ENCODE measurements around the gene KCNQ5.
A peak's percentile ranks its signal among the peaks of the same experiment; 100 is the strongest.
"Not testable (repeated sequence)": the region's sequence is repeated elsewhere in the genome, so short reads cannot be mapped to it uniquely, and the experiment has no call there.

Gene KCNQ5

DNA sequence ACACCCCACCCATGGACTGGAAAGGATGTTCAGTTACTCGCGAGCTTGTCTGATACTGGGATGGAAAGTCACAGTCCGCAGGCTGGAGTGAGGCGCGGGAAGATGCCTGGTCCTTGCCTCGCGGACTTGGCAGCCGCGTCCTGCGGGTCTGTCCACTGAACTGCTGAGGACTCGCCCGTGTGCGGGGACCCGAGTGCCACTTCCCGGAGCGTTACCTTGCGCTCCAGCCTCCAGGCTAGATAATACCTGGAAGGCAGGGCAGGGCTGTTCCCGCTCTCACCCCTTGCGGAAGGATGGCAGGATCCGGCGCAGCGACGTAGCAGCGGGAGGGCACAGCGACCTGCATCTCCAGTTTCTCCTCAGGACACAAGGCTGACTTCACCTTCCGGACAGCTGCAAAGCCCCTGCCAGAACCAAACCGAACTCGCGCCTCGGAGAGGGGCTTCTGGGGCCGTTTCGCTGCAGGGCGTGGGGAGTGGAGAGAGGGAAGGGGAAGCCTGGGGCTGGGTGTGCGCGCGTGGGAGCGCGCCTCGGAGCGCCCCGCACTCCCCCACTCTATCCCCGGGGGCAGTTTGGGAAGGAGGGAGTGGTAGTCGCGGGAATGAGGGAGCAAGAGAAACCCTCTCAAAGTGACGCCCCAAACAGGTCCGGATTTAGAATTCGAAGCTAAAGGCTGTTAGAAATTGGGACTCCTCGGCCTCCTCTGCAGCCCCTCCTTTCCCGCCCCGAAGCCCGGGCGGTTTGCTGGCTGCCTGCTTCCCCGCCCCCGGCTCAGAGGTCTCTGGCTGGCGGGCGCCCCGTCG is at the start of gene KCNQ5:
Gene KCNQ5, plus strand, starts transcription at position 774 of the 803 bp plus-strand sequence.
- peak; percentile 35 for DNase-seq

DNA sequence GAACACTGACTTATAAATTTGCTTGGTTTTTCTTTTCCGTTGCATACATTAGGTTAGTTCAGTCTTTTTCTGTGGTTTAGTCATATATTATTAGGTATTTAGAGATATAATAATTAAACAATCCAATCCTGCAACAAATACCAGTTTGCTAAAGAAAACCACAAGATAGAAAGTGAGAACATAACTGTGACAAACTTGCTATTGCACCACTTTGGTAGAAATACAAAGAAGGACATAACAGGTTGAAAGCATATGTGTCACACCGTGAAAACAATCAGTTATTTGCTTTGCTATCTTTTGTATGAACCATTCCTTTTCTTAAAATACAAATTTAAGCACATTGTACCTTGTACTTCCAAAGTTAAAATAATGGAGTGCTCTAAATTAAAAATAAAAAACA is 42.0 kb upstream of the KCNQ5 start:
- no peak for DNase-seq

DNA sequence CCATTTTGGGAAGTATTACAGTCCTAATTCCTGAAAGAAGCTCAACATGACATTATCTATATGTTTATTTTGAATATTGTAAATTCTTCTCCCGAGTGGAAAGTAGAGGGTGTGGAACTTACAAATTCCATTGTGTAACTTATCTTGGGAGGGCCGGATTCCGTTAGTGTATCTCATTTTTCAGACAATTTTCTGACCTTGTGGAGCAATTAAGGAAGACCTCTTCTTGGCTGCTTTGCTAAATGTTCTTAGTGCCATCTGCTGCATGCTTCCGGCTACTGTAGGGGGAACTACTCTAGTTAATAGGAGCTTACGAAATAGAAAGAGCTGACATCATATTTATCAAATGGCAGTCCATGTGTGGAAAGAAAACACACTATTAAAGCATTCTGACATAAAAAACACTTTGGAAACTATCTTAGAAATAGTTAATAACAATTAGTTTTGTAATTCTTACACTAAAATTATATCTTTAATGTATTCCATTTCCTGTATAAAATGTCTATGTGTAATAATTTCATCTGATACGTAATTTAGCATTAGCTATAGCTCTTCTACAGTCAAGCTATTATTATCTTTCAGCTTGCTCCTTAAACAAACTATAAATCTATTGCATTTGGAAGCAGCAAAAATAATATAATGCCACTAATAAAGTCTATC is 41.5 kb upstream of the KCNQ5 start:
- no peak for DNase-seq

DNA sequence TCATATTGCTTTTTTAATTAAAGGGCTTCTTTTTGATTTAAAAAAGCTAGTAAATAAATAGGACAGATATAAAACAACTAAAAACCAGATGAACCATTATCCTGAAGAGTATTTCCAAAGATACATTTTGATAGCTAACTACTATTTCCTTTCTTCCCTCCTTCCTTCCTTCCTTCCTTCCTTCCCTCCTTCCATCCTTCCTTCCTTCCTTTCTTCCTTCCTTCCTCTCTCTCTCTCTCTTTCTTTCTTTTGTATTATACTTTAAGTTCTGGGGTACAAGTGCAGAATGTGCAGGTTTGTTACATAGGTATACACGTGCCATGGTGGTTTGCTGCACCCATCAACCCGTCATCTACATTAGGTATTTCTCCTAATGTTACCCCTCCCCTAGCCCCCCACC is 40.9 kb upstream of the KCNQ5 start:
- DNase-seq: not testable (repeated sequence)

DNA sequence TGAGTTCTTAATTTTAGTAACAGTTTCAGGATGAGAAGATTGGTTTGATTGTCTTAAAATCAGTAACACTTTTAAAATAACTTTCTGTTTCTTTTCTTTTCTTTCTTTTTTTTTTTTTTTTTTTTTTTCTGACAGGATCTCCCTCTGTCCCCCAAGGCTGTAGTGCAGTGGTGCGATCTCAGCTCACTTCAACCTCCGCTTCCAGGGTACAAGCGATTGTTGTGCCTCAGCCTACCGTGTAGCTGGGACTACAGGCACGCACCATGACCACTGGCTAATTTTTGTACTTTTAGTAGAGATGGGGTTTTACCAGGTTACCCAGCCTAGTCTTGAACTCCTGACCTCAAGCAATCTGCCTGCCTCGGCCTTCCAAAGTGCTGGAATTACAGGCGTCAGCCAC is 33.7 kb upstream of the KCNQ5 start:
- DNase-seq: no peak

DNA sequence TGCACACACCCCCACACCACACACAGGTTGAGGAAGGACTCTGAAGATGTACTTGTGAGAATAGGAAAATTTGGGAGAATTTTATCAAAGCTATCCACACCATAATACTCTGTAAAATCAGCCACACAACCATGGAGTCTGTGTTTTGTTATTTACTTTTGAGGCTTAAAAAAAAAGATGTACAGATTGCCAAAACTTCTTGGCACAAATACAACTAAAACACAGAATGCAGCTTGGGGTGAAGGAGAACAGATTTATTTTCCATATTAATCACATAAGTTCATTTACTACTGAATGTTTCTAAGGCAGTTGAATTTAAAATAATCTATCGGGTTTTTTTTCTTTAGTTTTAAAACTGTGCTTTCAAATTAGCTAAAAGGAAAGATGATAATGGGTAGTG is 32.8 kb upstream of the KCNQ5 start:
- no peak for DNase-seq

DNA sequence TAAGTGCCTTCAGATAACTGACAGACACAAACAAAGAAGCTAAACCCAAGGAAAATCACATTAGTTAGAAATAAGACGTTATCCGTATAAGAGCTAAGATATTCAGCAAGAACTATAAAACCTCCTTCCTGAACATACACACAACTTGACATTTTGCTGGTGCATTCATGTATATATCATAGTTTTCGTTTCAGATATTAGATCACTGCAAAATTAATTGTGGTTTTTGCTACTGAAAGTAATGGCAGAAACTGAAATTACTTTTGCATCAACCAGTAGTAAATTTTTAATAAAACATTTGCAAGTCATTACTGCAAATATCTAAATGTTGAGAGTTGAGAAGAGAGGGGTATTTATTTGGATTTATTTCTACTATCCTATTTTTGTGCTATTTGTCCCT is 26.1 kb upstream of the KCNQ5 start:
- DNase-seq: no peak

DNA sequence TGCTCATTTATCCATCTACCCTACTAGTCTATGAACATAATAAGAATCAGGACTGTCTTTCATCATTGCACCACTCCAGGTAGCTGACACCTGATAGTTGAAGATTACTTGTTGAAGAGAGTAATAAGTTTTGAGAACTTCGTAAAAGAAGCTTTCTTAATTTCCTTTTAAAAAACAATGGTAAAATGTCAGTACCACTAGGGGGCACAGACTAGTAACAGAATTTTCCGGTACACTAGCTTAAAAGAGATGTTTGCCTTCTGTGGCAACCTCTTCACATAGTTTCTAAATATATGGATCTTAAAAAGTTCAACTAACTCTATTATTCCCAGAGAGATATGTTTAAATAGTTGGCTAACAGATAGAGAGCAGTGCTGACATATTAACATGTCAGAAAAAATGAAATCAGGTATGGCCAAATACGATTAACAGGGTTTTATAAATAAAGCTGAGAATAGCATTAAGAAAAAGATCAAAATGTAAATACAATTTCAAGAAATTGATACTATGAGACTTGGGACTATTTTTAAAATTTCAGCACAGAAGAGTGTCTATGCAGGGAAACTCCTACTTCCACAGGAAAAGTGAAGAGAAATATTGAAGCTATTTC is 5.4 kb upstream of the KCNQ5 start:
- no peak for DNase-seq

DNA sequence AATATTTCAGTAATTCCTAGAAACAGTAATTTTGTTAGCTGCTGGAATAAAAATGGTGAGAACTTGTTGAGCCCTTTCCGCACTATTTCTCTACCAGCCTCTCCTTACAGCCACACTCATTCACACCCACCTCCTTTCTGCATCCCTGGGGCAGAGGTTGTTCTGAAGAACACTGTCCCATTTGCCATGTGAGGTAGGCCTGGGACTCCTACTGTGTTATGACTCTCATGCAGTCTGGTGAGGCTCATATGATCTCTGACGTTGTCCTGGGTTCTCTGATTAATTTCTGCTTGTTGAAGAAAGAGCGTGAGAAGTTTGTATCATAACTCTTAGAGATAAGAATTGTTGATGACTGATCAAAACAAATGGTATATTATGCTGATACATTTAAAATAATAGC is 4.1 kb upstream of the KCNQ5 start:
- DNase-seq: no peak

DNA sequence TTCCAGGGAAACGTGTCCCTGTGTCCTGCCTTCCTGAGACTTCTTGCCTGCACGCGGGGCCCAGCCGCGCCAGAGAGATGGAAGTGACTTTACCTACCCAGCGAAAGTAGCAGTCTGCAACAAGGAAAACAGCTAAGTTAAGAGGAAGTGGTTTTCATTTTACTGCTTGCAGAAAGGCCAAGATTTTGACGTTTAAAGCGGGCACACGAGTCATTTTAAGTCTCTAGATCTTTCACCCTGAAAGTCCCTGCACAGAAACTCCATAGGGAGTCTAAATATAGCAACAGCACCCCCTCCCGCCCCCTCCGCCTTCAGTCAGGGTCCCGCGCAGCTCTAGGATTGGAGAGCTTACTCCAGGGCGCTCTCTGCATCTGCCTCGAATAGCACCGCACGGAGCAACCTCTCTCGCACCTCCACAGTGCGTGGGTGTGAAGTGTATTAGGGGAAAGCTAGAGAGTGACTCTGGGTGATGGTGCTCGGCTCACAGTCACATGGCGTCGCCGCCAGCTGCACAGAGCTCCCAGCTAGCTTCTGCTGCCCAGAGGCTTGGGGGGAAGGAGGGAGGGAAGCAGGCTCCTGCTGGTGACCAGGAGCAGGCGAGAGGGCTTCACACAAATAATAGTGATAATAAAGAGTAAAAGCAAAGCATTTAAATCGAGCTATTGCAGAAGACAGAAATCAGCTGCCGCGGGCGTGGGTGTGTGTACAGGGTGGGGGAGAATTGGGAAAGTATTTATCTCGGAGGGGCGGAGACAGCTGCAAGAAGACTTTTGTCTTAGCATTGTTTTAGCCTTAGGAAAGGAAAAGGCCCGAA is 1.8 kb upstream of the KCNQ5 start:
- peak; percentile 19 for DNase-seq

DNA sequence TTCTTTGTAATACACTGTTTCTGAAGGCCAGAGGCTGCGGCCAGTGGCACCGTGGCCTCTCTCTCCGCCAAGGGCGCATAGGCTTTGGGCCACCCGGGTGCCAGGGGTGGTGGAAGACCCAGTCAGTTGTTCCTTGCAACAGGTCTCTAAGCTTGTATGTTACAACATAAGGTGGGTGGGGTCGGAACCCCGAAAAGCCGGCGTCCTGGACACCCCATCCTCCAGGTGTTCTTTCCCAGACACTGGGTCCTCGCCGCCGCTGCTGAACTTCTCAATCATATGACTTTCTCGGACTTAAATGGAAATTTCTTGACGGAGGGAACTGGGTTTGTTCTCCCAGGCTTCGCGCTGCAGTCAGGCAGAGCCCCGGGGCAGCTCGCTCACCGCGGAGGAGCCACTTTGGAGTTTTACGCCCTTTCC is 983 bp upstream of the KCNQ5 start:
- DNase-seq: no peak

DNA sequence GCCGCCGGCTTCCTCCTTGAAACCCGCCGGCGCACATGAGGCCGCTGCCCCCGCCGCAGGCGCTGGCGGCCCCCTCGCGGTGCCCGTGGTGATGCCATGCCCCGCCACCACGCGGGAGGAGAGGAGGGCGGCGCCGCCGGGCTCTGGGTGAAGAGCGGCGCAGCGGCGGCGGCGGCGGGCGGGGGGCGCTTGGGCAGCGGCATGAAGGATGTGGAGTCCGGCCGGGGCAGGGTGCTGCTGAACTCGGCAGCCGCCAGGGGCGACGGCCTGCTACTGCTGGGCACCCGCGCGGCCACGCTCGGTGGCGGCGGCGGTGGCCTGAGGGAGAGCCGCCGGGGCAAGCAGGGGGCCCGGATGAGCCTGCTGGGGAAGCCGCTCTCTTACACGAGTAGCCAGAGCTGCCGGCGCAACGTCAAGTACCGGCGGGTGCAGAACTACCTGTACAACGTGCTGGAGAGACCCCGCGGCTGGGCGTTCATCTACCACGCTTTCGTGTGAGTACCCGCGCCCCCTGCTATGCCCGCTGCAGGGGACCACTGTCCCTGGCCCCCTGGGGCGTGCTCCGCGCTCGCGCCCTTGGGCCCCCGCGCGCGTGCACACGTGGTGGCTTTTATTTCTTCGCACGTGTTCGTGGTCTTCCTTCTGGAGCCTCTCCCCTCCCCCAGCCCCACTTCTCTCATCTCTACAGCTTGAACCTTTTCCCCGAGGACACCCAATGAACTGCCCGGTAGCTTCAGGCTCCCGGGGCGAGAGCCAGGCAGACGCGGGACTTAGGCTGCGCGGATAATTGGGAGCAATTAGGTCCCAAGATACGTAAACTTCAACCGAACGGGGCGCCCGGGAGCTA is 453 bp downstream of the KCNQ5 start:
- peak; percentile 60 for DNase-seq

DNA sequence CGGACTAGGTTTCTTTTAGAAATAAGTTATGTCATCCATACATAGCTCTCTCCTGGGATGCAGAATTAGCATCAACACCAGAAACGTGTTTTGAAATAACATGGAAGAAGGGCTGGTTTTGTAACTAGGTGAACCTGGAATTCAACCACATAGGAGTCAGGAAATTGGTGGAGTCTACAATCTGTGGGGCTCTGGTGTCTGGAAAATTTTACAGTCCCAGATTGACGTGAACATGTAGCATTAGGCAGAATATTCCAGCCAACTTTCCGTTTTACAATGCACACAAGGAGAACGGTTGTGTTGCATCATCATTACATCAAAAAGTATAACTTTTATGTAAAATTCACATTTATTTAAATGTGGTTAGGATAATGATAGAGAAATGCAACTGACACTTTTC is 1.9 kb downstream of the KCNQ5 start:
- DNase-seq: no peak

DNA sequence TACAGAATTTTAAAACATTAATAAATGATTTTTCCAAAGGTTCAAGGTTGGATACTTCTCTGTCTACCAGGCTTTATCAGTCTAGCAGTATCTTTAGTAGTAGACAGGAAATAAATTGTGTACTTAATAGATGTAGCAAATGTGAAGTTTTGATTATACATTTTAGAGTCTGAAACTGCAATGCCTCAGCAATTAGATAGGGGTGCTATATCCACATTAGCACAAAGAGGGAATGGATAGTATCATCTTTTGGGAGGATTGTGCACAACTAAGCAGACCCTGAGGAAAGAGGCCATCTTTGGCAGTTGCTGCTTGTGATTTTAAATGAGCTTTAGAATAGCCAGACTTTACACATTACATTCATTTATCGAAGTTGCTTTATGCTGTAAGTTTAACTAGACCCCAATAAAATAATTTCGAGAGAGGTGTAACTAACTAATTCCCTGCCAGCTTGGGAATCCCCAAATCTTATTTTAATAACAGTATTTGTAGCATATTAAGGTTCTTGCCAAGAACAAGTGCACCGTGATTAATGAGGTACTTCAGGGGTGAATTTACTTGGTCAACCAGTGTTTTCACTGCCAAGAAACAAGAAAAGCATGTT is 2.8 kb downstream of the KCNQ5 start:
- DNase-seq: no peak

DNA sequence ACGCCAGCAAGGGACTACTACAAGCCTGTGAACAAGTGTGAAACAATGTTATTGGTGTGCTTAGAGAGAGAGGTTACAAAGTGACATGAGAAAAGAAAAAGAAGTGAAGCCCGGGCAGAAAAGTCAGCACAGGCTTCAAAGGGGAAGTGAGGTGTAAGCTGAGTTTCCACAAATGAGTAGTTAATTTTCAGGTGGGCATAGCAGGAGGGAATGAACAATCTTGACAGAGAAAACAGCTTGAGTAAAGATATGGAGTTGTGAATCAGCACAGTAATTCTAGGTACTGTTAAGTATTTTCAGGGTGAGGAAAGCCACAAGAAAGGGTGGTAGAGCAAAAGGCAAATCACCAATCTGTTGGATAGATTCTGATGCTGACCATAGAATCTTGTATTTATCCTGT is 4.3 kb downstream of the KCNQ5 start:
- DNase-seq: no peak

DNA sequence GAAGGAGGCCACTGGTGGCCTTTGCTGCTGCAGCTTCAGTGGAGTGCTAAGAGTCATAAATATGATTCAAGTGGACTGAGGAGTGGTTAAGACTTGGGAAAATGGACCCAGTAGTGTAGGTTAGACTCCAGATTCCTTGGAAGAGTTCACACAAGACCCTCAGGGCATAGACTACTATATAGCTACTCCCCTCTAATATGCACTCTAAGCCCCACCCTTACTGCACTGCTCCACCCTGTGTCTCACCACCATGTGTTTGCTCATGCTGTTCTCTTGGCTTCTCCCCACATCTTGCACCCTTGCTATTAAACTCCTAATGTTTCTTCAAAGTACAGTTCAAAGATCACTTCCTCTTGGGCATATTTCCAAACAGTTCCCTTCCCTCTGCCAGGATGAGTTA is 5.7 kb downstream of the KCNQ5 start:
- DNase-seq: no peak

DNA sequence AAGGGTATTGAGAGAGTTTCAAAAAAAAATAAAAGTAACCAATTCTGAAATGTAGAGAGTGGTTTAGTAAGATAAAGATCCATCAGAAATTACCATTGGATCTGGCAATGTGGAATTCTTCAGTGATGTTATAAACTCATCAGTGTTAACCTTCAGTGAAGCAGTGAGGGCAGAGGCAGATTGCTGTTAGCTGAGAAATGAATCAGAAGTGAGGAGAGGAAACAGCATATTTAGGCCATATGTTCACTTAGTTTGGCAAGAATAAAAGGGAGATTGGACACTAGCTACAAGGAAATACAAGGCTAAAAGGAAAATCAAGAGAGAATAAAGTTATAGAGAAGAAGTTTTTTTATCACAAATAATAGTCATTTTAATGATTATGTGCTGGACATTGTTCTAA is 9.6 kb downstream of the KCNQ5 start:
- no peak for DNase-seq

DNA sequence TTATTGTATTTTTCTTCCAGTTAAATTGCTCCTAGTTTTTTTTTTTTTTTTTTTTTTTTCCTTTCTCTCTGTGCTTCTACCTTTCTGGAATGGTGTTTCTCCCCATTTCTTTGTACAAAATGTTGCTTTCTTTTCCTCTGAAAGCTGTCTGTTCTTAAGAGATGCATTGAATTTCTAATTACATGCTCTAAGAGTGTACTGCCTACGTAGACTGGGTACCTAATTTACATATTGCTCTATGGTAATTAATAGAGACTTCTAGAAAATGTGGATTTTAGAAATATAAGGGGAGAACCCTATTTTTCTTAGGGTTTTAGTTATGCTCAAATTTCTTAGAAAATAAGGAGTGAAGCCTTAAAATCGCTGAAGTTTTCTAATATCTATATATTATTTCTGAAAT is 13.8 kb downstream of the KCNQ5 start:
- no peak for DNase-seq

DNA sequence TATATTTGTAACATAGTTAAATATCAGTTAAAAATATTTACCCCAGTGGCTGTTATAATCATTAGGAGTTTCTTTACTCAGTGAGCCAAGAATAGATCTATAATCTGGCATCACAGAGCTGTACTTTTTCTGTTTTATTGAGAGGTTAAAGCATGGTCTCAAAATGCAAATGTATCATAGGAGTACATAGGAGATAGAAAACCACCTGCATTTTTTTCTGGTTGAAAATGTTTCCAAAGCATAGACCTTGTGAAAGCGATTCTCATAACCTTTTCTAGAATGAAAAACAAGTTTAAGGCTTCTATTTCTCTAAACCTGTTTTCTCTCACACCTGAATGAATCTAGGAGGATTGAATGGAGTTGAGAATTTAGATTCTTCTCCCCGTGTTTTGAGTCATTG is 14.4 kb downstream of the KCNQ5 start:
- no peak for DNase-seq

DNA sequence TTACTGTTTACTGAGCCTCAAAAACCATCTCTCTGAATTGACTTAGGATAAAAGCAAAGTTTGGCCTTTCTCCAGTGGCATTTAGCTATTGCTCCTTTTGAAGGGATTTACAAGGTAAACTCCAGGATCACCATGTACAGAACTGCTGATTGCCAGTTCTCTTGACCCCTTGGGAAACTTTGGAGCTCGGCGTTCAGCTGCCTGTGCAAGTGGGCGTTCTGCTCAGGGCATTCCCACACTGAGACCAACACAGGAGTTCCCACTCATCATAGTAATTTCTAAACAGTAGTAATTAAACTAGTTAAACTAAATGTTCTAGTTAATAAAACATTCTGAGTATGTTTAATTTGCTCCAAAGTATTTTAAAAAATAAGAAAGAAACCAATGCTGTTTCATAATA is 14.9 kb downstream of the KCNQ5 start:
- DNase-seq: no peak

DNA sequence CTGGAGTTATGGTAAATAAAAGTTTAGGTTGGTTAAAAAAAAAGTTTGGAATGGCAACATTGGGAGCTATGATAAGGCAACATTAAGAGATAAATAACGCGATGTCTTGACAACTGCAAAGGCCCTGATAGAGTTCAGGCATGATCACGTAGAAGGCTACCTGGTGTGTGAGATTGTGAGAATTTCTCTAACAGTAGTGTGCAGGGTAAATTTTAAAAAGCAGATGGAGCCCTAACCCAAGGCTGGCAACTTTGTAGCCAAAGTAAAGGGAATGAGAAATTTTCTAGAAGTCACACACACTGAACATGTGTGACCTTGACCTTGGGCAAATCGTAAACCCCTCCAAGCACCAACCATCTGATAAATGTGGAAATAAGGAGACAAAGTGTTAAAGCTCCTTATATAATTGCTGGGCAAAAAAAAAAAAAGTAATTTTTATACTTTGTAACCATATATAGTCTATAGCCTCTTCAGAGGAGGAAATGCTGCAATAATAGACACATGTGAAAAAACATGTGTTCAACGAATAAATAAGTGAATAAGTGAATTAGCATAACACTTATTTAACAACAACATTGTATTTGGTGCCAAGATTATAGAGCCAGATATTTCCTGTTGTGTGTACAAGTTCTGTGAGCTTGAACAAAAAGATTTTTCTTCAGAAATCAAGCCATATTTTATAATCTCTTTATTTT is 18.2 kb downstream of the KCNQ5 start:
- DNase-seq: no peak

DNA sequence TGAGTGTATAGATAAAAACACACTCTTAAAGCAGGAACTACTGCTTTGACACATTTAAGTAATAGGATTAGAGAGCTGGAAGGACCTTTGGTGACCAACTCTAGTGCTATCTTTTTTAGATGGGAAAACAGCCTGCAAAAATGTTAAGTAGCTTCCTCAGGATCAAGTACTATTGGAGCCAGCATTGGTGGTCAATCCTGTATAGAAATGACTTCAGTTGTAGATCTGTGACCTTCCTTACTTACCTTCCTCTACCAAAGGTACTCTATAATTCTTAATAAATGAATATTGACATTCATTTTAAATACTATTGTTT is 18.7 kb downstream of the KCNQ5 start:
- no peak for DNase-seq

Measured in NCI-H510A (cell line).